Osteoblast (primary cell): ENCODE data around the gene SOCS7. TPM values are rescaled to one million over a fixed set of nuclear protein-coding genes. Genes with fewer than 3 reads are reported as not detected.
A peak's percentile ranks its signal among the peaks of the same experiment; 100 is the strongest.

Experiments used
- DNase-seq: peaks from one replicate; pipeline ENCODE4 v3.0.0; 2011; ENCODE audit warnings: low spot score, mixed read lengths; ENCODE audit not compliant: insufficient read length; ENCODE audit errors: missing footprints
- H2AFZ ChIP-seq: 2 replicates; pipeline ENCODE4 v1.6.0; 2011; ENCODE audit warnings: mild to moderate bottlenecking, low read length
- H3K27ac ChIP-seq: 2 replicates; pipeline ENCODE4 v1.5.1; 2011; ENCODE audit warnings: mild to moderate bottlenecking, low read depth, low read length, moderate library complexity
- H3K27me3 ChIP-seq: 2 replicates; pipeline ENCODE4 v1.6.0; 2012; ENCODE audit warnings: mild to moderate bottlenecking, control low read depth, inconsistent platforms, low read length, moderate library complexity; ENCODE audit not compliant: insufficient read depth
- H3K36me3 ChIP-seq: 2 replicates; pipeline ENCODE4 v1.5.1; 2011; ENCODE audit warnings: mild to moderate bottlenecking, low read length, control low read depth, moderate library complexity; ENCODE audit not compliant: insufficient read depth
- H3K4me1 ChIP-seq: 2 replicates; pipeline ENCODE4 v1.5.1; 2011; ENCODE audit warnings: mild to moderate bottlenecking, low read length, control low read depth, moderate library complexity; ENCODE audit not compliant: insufficient read depth
- H3K4me2 ChIP-seq: 2 replicates; pipeline ENCODE4 v1.6.0; 2011; ENCODE audit warnings: mild to moderate bottlenecking, low read length; ENCODE audit not compliant: insufficient read depth
- H3K4me3 ChIP-seq: fragments of 200-600 bp; sonication (generic); 3 replicates; pipeline ENCODE4 v1.5.1; 2012; ENCODE audit warnings: mild to moderate bottlenecking, low read length, inconsistent platforms; ENCODE audit not compliant: insufficient read depth
- H3K79me2 ChIP-seq: 2 replicates; pipeline ENCODE4 v1.6.0; 2012; ENCODE audit warnings: mild to moderate bottlenecking, low read length, control low read depth, inconsistent platforms; ENCODE audit not compliant: insufficient read depth
- H3K9me3 ChIP-seq: 2 replicates; pipeline ENCODE4 v1.5.1; 2011; ENCODE audit warnings: low read depth, low read length, control low read depth
- H4K20me1 ChIP-seq: 2 replicates; pipeline ENCODE4 v1.6.0; 2012; ENCODE audit warnings: mild to moderate bottlenecking, low read length, control low read depth; ENCODE audit not compliant: insufficient read depth
- total RNA-seq: library from RNA; depleted of rRNA; stranded (reverse); fragments of >200 nt; gene quantifications from 2 replicates; pipeline ENCODE4 v1.2.3, GENCODE V29; 2012
- TF ChIP-seq, protein P1 (sequence below): IDR thresholded peaks from 2 replicates; pipeline ENCODE4 v1.5.1; 2011; ENCODE audit warnings: mild to moderate bottlenecking, low read depth, low read length, moderate library complexity; ENCODE audit errors: extremely low read depth

The SOCS7 gene
- total RNA-seq, 1 donor, result 16.3 TPM

DNA sequence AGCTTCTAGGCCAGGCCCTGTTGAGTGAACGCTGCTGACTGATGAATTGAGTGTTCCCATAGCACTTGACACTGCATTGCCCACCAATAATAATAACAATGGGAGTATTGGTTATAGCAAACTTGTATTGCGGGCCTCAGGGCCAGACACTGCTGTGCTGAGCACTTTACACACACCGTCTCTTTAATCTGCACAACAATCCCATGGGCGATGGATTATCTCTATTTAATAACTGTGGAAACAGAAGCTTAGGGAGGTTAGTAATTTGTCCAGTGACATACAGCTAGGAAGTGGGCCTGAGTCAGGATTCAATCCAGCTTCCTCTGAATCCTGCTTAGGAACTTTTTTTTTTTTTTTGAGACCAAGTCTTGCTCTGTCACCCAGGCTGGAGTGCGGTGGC is 87.8 kb downstream of the SOCS7 start:
- H3K36me3 ChIP-seq, result peaks cover 10% of the 10 kb centered on the region
- TF ChIP-seq, protein P1, sequence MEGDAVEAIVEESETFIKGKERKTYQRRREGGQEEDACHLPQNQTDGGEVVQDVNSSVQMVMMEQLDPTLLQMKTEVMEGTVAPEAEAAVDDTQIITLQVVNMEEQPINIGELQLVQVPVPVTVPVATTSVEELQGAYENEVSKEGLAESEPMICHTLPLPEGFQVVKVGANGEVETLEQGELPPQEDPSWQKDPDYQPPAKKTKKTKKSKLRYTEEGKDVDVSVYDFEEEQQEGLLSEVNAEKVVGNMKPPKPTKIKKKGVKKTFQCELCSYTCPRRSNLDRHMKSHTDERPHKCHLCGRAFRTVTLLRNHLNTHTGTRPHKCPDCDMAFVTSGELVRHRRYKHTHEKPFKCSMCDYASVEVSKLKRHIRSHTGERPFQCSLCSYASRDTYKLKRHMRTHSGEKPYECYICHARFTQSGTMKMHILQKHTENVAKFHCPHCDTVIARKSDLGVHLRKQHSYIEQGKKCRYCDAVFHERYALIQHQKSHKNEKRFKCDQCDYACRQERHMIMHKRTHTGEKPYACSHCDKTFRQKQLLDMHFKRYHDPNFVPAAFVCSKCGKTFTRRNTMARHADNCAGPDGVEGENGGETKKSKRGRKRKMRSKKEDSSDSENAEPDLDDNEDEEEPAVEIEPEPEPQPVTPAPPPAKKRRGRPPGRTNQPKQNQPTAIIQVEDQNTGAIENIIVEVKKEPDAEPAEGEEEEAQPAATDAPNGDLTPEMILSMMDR, result no peak
- no peak overlapping the region for H2AFZ ChIP-seq
- no peak overlapping the region for H3K4me2 ChIP-seq
- H3K4me1 ChIP-seq, result peaks cover 18% of the 10 kb centered on the region
- peaks cover 98% of the 10 kb centered on the region for H3K79me2 ChIP-seq
- no peak overlapping the region for H3K27ac ChIP-seq
- H3K9me3 ChIP-seq, result no peaks in the 10 kb centered on the region
- no peaks in the 10 kb centered on the region for H3K27me3 ChIP-seq
- peaks cover 77% of the 10 kb centered on the region for H4K20me1 ChIP-seq
- no peak overlapping the region for H3K4me3 ChIP-seq
- peak; percentile 25 for DNase-seq

- Histone ChIP-seq H3K9me3 (no peaks in the 10 kb centered on the region), H3K36me3 (peaks cover 9% of the 10 kb centered on the region), H3K27me3 (no peaks in the 10 kb centered on the region), H3K79me2 (peaks cover 90% of the 10 kb centered on the region), H3K4me2 (no peak overlapping the region), H2AFZ (no peak overlapping the region), H3K27ac (no peak overlapping the region), H4K20me1 (peaks cover 67% of the 10 kb centered on the region), H3K4me3 (no peak overlapping the region), H3K4me1 (peaks cover 19% of the 10 kb centered on the region)
- TF ChIP-seq, protein P1, result no peak
- peak; percentile 81 for DNase-seq
Measured at GRCh38 chr17:38440614-38441397, 89.2 kb downstream of the SOCS7 start.

DNA sequence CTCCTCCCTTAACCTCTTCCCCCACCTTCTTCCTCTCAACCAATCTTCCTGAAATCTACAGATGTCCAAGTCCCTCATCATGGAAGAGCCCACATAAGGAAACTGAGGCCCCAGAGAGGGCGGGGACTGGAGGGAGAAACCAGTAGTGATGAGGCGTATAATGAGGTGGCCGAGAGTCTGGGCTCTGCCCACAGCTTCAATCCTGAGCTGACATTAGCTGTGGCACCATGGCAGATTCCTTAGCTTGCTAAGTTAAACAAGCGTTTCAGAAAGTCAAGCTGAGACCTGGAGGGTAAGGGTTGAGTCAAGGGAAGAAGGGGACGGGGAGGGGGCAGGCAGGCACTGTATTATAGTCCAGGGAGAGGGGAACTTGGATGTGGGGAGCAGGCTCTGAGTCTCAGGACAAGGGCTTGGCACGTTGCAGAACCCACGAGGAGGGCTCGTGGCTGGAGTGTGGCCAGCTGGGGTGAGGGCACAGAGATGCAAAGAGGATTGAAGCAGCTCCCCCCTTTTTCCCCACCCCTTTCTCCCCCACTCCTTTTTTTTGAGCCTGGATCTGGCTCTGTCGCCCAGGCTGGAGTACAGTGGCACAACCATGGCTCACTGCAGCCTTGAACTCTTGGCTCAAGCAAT is 89.9 kb downstream of the SOCS7 start:
- DNase-seq, result peak; percentile 62
- H3K27me3 ChIP-seq, result no peaks in the 10 kb centered on the region
- peaks cover 90% of the 10 kb centered on the region for H3K79me2 ChIP-seq
- H3K9me3 ChIP-seq, result no peaks in the 10 kb centered on the region
- no peak overlapping the region for H3K4me2 ChIP-seq
- peaks cover 8% of the 10 kb centered on the region for H3K36me3 ChIP-seq
- TF ChIP-seq, protein P1, result no peak
- no peak overlapping the region for H3K27ac ChIP-seq
- peaks cover 19% of the 10 kb centered on the region for H3K4me1 ChIP-seq
- H4K20me1 ChIP-seq, result peaks cover 60% of the 10 kb centered on the region
- H3K4me3 ChIP-seq, result no peak overlapping the region
- no peak overlapping the region for H2AFZ ChIP-seq

GRCh38 chr17:38442548-38442947 is 90.9 kb downstream of the SOCS7 start:
- TF ChIP-seq, protein P1, result no peak
- H3K36me3 ChIP-seq, result peaks cover 6% of the 10 kb centered on the region
- H4K20me1 ChIP-seq, result peaks cover 52% of the 10 kb centered on the region
- no peak overlapping the region for H3K4me3 ChIP-seq
- H3K4me2 ChIP-seq, result no peak overlapping the region
- H3K4me1 ChIP-seq, result peaks cover 22% of the 10 kb centered on the region
- H3K9me3 ChIP-seq, result no peaks in the 10 kb centered on the region
- H3K27ac ChIP-seq, result no peak overlapping the region
- DNase-seq, result peak; percentile 85
- H3K27me3 ChIP-seq, result no peaks in the 10 kb centered on the region
- H3K79me2 ChIP-seq, result peaks cover 88% of the 10 kb centered on the region
- no peak overlapping the region for H2AFZ ChIP-seq
